MG63 (cell line): ENCODE results near the gene TTC1. TPM values are rescaled to one million over a fixed set of nuclear protein-coding genes. Genes with fewer than 3 reads are reported as not detected.

Experiments used
- DNase-seq: peaks from one replicate; pipeline ENCODE4 v3.0.0-alpha.2; 2020
- H3K27me3 ChIP-seq: fragments of 250-450 bp; sonication (Bioruptor Pico); 2 replicates; pipeline ENCODE4 v1.5.1; 2020; ENCODE audit warnings: mild to moderate bottlenecking, moderate library complexity
- H3K36me3 ChIP-seq: fragments of 250-450 bp; sonication (Bioruptor Pico); 2 replicates; pipeline ENCODE4 v1.5.1; 2020; ENCODE audit warnings: mild to moderate bottlenecking, moderate library complexity
- H3K4me3 ChIP-seq: fragments of 250-450 bp; sonication (Bioruptor Pico); 2 replicates; pipeline ENCODE4 v1.5.1; 2020; ENCODE audit warnings: mild to moderate bottlenecking, moderate library complexity
- H3K9me3 ChIP-seq: fragments of 250-450 bp; sonication (Bioruptor Pico); 2 replicates; pipeline ENCODE4 v1.5.1; 2020; ENCODE audit warnings: mild to moderate bottlenecking, moderate library complexity
- total RNA-seq: library from RNA; depleted of rRNA; stranded (reverse); fragments of >200 nt; shearing (Covaris generic); gene quantifications from 2 replicates; pipeline ENCODE4 v1.2.3, GENCODE V29; 2014; ENCODE audit warnings: low replicate concordance; rRNA removed

Gene TTC1
- total RNA-seq, 1 experiment from 2014 or later = 59.6 TPM

GRCh38 chr5:160089531-160089930, 80.6 kb downstream of the TTC1 start:
- no peaks in the 10 kb centered on the region for H3K27me3 ChIP-seq
- no peak overlapping the region for H3K4me3 ChIP-seq
- no peak for DNase-seq
- H3K36me3 ChIP-seq = peaks cover 29% of the 10 kb centered on the region
- H3K9me3 ChIP-seq = no peaks in the 10 kb centered on the region

- Histone ChIP-seq H3K4me3 (no peak overlapping the region), H3K9me3 (no peaks in the 10 kb centered on the region), H3K36me3 (peaks cover 29% of the 10 kb centered on the region), H3K27me3 (no peaks in the 10 kb centered on the region)
- no peak for DNase-seq
Measured at GRCh38 chr5:160090059-160090458, 81.1 kb downstream of the TTC1 start.

- H3K4me3 ChIP-seq = no peak overlapping the region
- H3K36me3 ChIP-seq = peaks cover 35% of the 10 kb centered on the region
- no peaks in the 10 kb centered on the region for H3K27me3 ChIP-seq
- no peak for DNase-seq
- no peaks in the 10 kb centered on the region for H3K9me3 ChIP-seq
Measured at GRCh38 chr5:160092514-160092913, 83.6 kb downstream of the TTC1 start.

GRCh38 chr5:160092960-160093707, 84.2 kb downstream of the TTC1 start:
- Histone ChIP-seq H3K4me3 (no peak overlapping the region), H3K36me3 (peaks cover 35% of the 10 kb centered on the region), H3K27me3 (no peaks in the 10 kb centered on the region), H3K9me3 (no peaks in the 10 kb centered on the region)
- no peak for DNase-seq

GRCh38 chr5:160096178-160096577, 87.2 kb downstream of the TTC1 start:
- Histone ChIP-seq H3K27me3 (no peaks in the 10 kb centered on the region), H3K9me3 (no peaks in the 10 kb centered on the region), H3K4me3 (no peak overlapping the region), H3K36me3 (peaks cover 55% of the 10 kb centered on the region)
- no peak for DNase-seq

GRCh38 chr5:160097991-160098390, 89.1 kb downstream of the TTC1 start:
- no peak for DNase-seq

GRCh38 chr5:160105686-160106360, 96.9 kb downstream of the TTC1 start:
- H3K4me3 ChIP-seq = no peak overlapping the region
- no peaks in the 10 kb centered on the region for H3K27me3 ChIP-seq
- H3K9me3 ChIP-seq = no peaks in the 10 kb centered on the region
- DNase-seq = no peak
- peaks cover 45% of the 10 kb centered on the region for H3K36me3 ChIP-seq

More at GRCh38 chr5:160097991-160098390, 89.1 kb downstream of the TTC1 start:
- no peak overlapping the region for H3K4me3 ChIP-seq
- H3K36me3 ChIP-seq = peaks cover 49% of the 10 kb centered on the region
- H3K9me3 ChIP-seq = no peaks in the 10 kb centered on the region
- H3K27me3 ChIP-seq = no peaks in the 10 kb centered on the region

- peaks cover 56% of the 10 kb centered on the region for H3K36me3 ChIP-seq
Measured at GRCh38 chr5:160108124-160108523, 99.2 kb downstream of the TTC1 start.

More at GRCh38 chr5:160108124-160108523, 99.2 kb downstream of the TTC1 start:
- Histone ChIP-seq H3K9me3 (no peaks in the 10 kb centered on the region), H3K4me3 (no peak overlapping the region), H3K27me3 (no peaks in the 10 kb centered on the region)
- DNase-seq = no peak

Other genes with a start within 250 kb of the TTC1 start
- gene ADRA1B, start 92.7 kb upstream of the TTC1 start, total RNA-seq = 0.25 and 0.56 TPM in 2 replicates
- 20.4 and 27.0 TPM in 2 replicates for gene PWWP2A, start 110.3 kb downstream of the TTC1 start, total RNA-seq
- 2.6 and 3.9 TPM in 2 replicates for gene FABP6, start 220.4 kb downstream of the TTC1 start, total RNA-seq